HepG2 (cell line): ENCODE data around the gene AATF. TPM values are rescaled to one million over a fixed set of nuclear protein-coding genes. Genes with fewer than 3 reads are reported as not detected.

Experiments used
- ATAC-seq: fragments of 200-7000 bp; cut with Tn5 transposase; 3 replicates; pipeline ENCODE4 v1.9.1; 2020; ENCODE audit warnings: mild to moderate bottlenecking, moderate library complexity
- BruUV-seq: library from RNA; stranded (reverse); fragments of 400-500 nt; replicated peaks from 2 replicates; lab custom pipeline; 2021; lab: Mats Ljungman, UMichigan
- CTCF ChIA-PET: fragments of 300-600 bp; formaldehyde crosslinking; extraction: SDS; loops from one replicate; lab custom pipeline; 2021; ENCODE audit warnings: low total read pairs, inconsistent platforms, low intra/inter-chr PET ratio; lab: Yijun Ruan, JAX
- POLR2A ChIA-PET: fragments of 350-600 bp; sonication (Branson Sonifier 250); formaldehyde crosslinking; loops from one replicate; lab custom pipeline; 2020; ENCODE audit warnings: antibody characterized with exemption, inconsistent platforms; lab: Yijun Ruan, JAX
- DNase-seq: peaks from one replicate; pipeline ENCODE4 v3.0.0-alpha.2; 2015; ENCODE audit warnings: low spot score
- FAIRE-seq: peaks from 3 replicates; lab custom pipeline; 2011; peaks lifted over from hg19 to GRCh38; lab: Jason Lieb, UNC
- H2AFZ ChIP-seq: one replicate; pipeline ENCODE4 v1.6.1; 2011; ENCODE audit warnings: low read length, inconsistent platforms
- H3K27ac ChIP-seq: fragments of 300-600 bp; 3 replicates; pipeline ENCODE4 v1.8.0; 2011; ENCODE audit warnings: mixed run types, mild to moderate bottlenecking, mixed read lengths, low read length, inconsistent platforms; ENCODE audit not compliant: insufficient read depth; ENCODE audit errors: extremely low read length
- H3K27me3 ChIP-seq, 2 experiments: fragments of 200-600 bp in 1 of 2; 2 replicates in 1 of 2; 3 replicates in 1 of 2; pipeline versions ENCODE4 v1.6.0 to v1.8.0; 2011; ENCODE audit warnings: low read length in 2 of 2, mild to moderate bottlenecking in 2 of 2, moderate library complexity in 2 of 2, inconsistent platforms in 1 of 2; ENCODE audit not compliant: insufficient read depth in 2 of 2, control insufficient read depth in 1 of 2
- H3K36me3 ChIP-seq, 2 experiments: fragments of 200-600 bp in 1 of 2; replicated peaks in 1 of 2; 2 replicates in 1 of 2; 3 replicates in 1 of 2; pipeline versions ENCODE4 v1.5.1 to v1.8.0; 2011; ENCODE audit warnings: low read length in 2 of 2, inconsistent platforms in 1 of 2; ENCODE audit not compliant: insufficient read depth in 2 of 2, control insufficient read depth in 1 of 2
- H3K4me1 ChIP-seq: 2 replicates; pipeline ENCODE4 v1.5.1; 2012; ENCODE audit warnings: low read length, inconsistent platforms; ENCODE audit not compliant: insufficient read depth
- H3K4me2 ChIP-seq: 2 replicates; pipeline ENCODE4 v1.6.0; 2011; ENCODE audit warnings: low read depth, low read length, inconsistent platforms
- H3K4me3 ChIP-seq, 3 experiments: fragments of 200-600 bp in 1 of 3; sonication (generic), shearing (Covaris generic) in 1 of 3; replicated peaks in 1 of 3; 2 replicates each; pipeline ENCODE4 v1.5.1; 2011 to 2016; ENCODE audit warnings: low read length in 3 of 3, inconsistent platforms in 2 of 3, low read depth in 2 of 3, mild to moderate bottlenecking in 2 of 3, control low read depth in 1 of 3, mixed read lengths in 1 of 3; ENCODE audit not compliant: insufficient read depth in 1 of 3
- H3K79me2 ChIP-seq: one replicate; pipeline ENCODE4 v1.6.1; 2011; ENCODE audit warnings: low read length, inconsistent platforms; ENCODE audit not compliant: insufficient read depth
- H3K9ac ChIP-seq: 2 replicates; pipeline ENCODE4 v1.6.0; 2011; ENCODE audit warnings: mild to moderate bottlenecking, low read depth, low read length, inconsistent platforms; ENCODE audit not compliant: insufficient read depth
- H3K9me3 ChIP-seq: 2 replicates; pipeline ENCODE4 v1.5.1; 2012; ENCODE audit warnings: mild to moderate bottlenecking, low read length
- H4K20me1 ChIP-seq: 2 replicates; pipeline ENCODE4 v1.6.0; 2011; ENCODE audit warnings: inconsistent platforms, mild to moderate bottlenecking, low read length, moderate library complexity; ENCODE audit not compliant: insufficient read depth
- ATF7 ChIP-seq, 2 experiments: fragments of 450-650 bp in 1 of 2; sonication (generic) in 1 of 2; formaldehyde crosslinking in 1 of 2; IDR thresholded peaks; 2 replicates each; pipeline versions ENCODE4 v1.4.0 to v1.6.1; 2016 to 2020; ENCODE audit warnings: antibody characterized with exemption in 1 of 2, mild to moderate bottlenecking in 1 of 2, missing genetic modification reagents in 1 of 2
- CCAR2 ChIP-seq: fragments of 200-400 bp; formaldehyde crosslinking; optimal IDR thresholded peaks from 2 replicates; pipeline ENCODE3; 2018; ENCODE audit warnings: low read depth, mild to moderate bottlenecking, low read length, moderate library complexity
- DNMT3B ChIP-seq: conservative IDR thresholded peaks from 2 replicates; pipeline ENCODE4 v1.6.1; 2016; ENCODE audit warnings: missing biosample characterization, control low read depth
- DZIP1 ChIP-seq: sonication (generic); formaldehyde crosslinking; IDR thresholded peaks from 2 replicates; pipeline ENCODE4 v1.5.0; 2020; ENCODE audit warnings: mild to moderate bottlenecking, missing genetic modification reagents
- KAT2B ChIP-seq: fragments of 150-350 bp; IDR thresholded peaks from 2 replicates; pipeline ENCODE4 v1.6.1; 2014; ENCODE audit warnings: low read depth, low read length, borderline replicate concordance
- KLF13 ChIP-seq: sonication (generic); formaldehyde crosslinking; IDR thresholded peaks from 2 replicates; pipeline ENCODE4 v1.4.0; 2020; ENCODE audit warnings: mild to moderate bottlenecking, missing genetic modification reagents
- PAWR ChIP-seq: sonication (generic); formaldehyde crosslinking; IDR thresholded peaks from 2 replicates; pipeline ENCODE4 v1.4.0; 2020; ENCODE audit warnings: missing genetic modification reagents, mild to moderate bottlenecking, borderline replicate concordance
- SMAD3 ChIP-seq: sonication (generic); formaldehyde crosslinking; IDR thresholded peaks from 2 replicates; pipeline ENCODE4 v1.4.0; 2020; ENCODE audit warnings: missing genetic modification reagents
- TBP ChIP-seq: sonication (generic); formaldehyde crosslinking; IDR thresholded peaks from 2 replicates; pipeline ENCODE4 v1.5.0; 2020; ENCODE audit warnings: missing genetic modification reagents
- ZFAT ChIP-seq: sonication (generic); formaldehyde crosslinking; conservative IDR thresholded peaks from 2 replicates; pipeline ENCODE4 v1.8.1; 2023; ENCODE audit warnings: missing genetic modification reagents, inconsistent platforms
- ZIK1 ChIP-seq: sonication (generic); formaldehyde crosslinking; IDR thresholded peaks from 2 replicates; pipeline ENCODE4 v1.5.0; 2020; ENCODE audit warnings: mild to moderate bottlenecking, low read depth, missing genetic modification reagents, borderline replicate concordance
- ZSCAN22 ChIP-seq: sonication (generic); formaldehyde crosslinking; IDR thresholded peaks from 2 replicates; pipeline ENCODE4 v1.4.0; 2020; ENCODE audit warnings: mild to moderate bottlenecking, missing genetic modification reagents
- WGBS: methylation state at CpG from one replicate; pipeline ENCODE4 v1.1.6; 2017; ENCODE audit warnings: low lambda C conversion rate; 5-methylcytosine and 5-hydroxymethylcytosine counted together
- in situ Hi-C: cut with HindIII; loops from 2 replicates; pipeline ENCODE4 v1.10.0; 2017; ENCODE audit warnings: low pct_unique_long_range_greater_than_20kb; ENCODE audit not compliant: extremely low pct_ligation_motif_present
- intact Hi-C: fragments of 100-400 bp; cut with micrococcal nuclease; formaldehyde crosslinking; loops from one replicate; pipeline ENCODE4 v1.10.0; 2022; ENCODE audit not compliant: unreplicated experiment
- polyA plus RNA-seq, 8 experiments: library from polyadenylated mRNA; depleted of rRNA in 3 of 8; stranded (reverse) in 7 of 8; unstranded in 1 of 8; fragments of >200 nt; fragmentation: Illumina TruSeq in 4 of 8; extraction: Trizol in 4 of 8; gene quantifications; 2 replicates each; pipeline versions ENCODE4 v1.2.1 to v1.2.3, GENCODE V29; 2011 to 2016; ENCODE audit warnings: low read depth in 4 of 8, missing spikeins in 1 of 8, mixed read lengths in 1 of 8; ENCODE audit not compliant: insufficient read depth in 1 of 8
- total RNA-seq, 5 experiments: library from RNA; depleted of rRNA; stranded (reverse); fragments of >200 nt; fragmentation: Illumina TruSeq; extraction: Trizol; gene quantifications; 2 replicates each; pipeline ENCODE4 v1.2.3, GENCODE V29; 2016; ENCODE audit warnings: low read depth in 1 of 5
- TF ChIP-seq, protein P1 (sequence below): sonication (generic); formaldehyde crosslinking; IDR thresholded peaks from 2 replicates; pipeline ENCODE4 v1.4.0; 2020; ENCODE audit warnings: mild to moderate bottlenecking, low read depth, missing genetic modification reagents

AATF gene
- total and polyA plus RNA-seq, 2 of the 13 experiments (the other 11 are each of a cell fraction or from before 2014, with no cell fraction given): 9.1 to 53.3 TPM

- in situ Hi-C loops: no loop called here
- TF ChIP-seq KLF13 (CRISPR knock-in tag) (no peak), ATF7 (IDR thresholded peaks at IDR 0.05) (peak; percentile 41; the same call in 1 of the 2 replicates), ATF7 (CRISPR knock-in tag; IDR thresholded peaks at IDR 0.05) (no peak)
- intact Hi-C loops: no loop called here
- Histone ChIP-seq H3K27me3 (no peaks in the 10 kb centered on the region), H3K79me2 (peaks cover 4% of the 10 kb centered on the region), H3K27ac (no peak overlapping the region), H3K36me3 (peaks cover 3 to 21% of the 10 kb centered on the region in 2 experiments; a peak in 4 of 5 replicates), H3K4me3 (no peak overlapping the region), H3K4me1 (no peaks in the 10 kb centered on the region), H3K9ac (no peak overlapping the region), H3K4me2 (no peak overlapping the region), H4K20me1 (no peaks in the 10 kb centered on the region), H2AFZ (no peak overlapping the region), H3K9me3 (no peaks in the 10 kb centered on the region)
- ChIA-PET POLR2A (no interaction called here), CTCF (no interaction called here)
- ATAC-seq: no peak
- no peak for FAIRE-seq
- no TSS peak for BruUV-seq
- DNase-seq: no peak
Observed at GRCh38 chr17:36983618-36984017, 34.9 kb downstream of the AATF start.

- ChIA-PET CTCF (no interaction called here), POLR2A (no interaction called here)
- Histone ChIP-seq H3K4me1 (no peaks in the 10 kb centered on the region), H3K79me2 (no peaks in the 10 kb centered on the region), H3K9ac (no peak overlapping the region), H4K20me1 (no peaks in the 10 kb centered on the region), H3K9me3 (no peaks in the 10 kb centered on the region), H3K27me3 (no peaks in the 10 kb centered on the region), H2AFZ (no peak overlapping the region), H3K4me3 (no peak overlapping the region), H3K27ac (no peak overlapping the region), H3K36me3 (peaks cover 16 to 59% of the 10 kb centered on the region in 2 experiments), H3K4me2 (no peak overlapping the region)
- in situ Hi-C loops (no loop called here), intact Hi-C loops (no loop called here)
- FAIRE-seq (no peak), DNase-seq (no peak), ATAC-seq (no peak)
- BruUV-seq: no TSS peak
- 95% methylated on average over 6 of the region's 6 CpGs for WGBS
- TF ChIP-seq TBP (CRISPR knock-in tag) (no peak), ZSCAN22 (no peak), DNMT3B (CRISPR knock-in tag) (no peak), SMAD3 (CRISPR knock-in tag) (no peak), ZIK1 (CRISPR knock-in tag) (no peak), KAT2B (no peak), CCAR2 (no peak), ZFAT (CRISPR knock-in tag) (no peak), DZIP1 (no peak), PAWR (CRISPR knock-in tag) (no peak)
- TF ChIP-seq, protein P1, sequence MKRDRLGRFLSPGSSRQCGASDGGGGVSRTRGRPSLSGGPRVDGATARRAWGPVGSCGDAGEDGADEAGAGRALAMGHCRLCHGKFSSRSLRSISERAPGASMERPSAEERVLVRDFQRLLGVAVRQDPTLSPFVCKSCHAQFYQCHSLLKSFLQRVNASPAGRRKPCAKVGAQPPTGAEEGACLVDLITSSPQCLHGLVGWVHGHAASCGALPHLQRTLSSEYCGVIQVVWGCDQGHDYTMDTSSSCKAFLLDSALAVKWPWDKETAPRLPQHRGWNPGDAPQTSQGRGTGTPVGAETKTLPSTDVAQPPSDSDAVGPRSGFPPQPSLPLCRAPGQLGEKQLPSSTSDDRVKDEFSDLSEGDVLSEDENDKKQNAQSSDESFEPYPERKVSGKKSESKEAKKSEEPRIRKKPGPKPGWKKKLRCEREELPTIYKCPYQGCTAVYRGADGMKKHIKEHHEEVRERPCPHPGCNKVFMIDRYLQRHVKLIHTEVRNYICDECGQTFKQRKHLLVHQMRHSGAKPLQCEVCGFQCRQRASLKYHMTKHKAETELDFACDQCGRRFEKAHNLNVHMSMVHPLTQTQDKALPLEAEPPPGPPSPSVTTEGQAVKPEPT (CRISPR knock-in tag): no peak
Observed at GRCh38 chr17:36989173-36989572, 40.4 kb downstream of the AATF start.
